Activated T-cell treated with anti-CD3 and anti-CD28 coated beads, Interleukin-2, amount 50 U/mL, for 24 hours (primary cell): ENCODE results near the gene TTC27.

Experiments used
- DNase-seq: peaks from one replicate; pipeline ENCODE4 v3.0.0-alpha.2; 2020
- H3K27ac Mint-ChIP-seq: 2 replicates; pipeline ENCODE4 v1.8.0; 2020; ENCODE audit warnings: mild to moderate bottlenecking, mixed read lengths
- H3K27me3 Mint-ChIP-seq: 2 replicates; pipeline ENCODE4 v1.8.0; 2020; ENCODE audit warnings: mixed read lengths
- H3K36me3 Mint-ChIP-seq: 2 replicates; pipeline ENCODE4 v1.8.0; 2020; ENCODE audit warnings: low read depth, mixed read lengths
- H3K4me1 Mint-ChIP-seq: 2 replicates; pipeline ENCODE4 v1.8.0; 2020; ENCODE audit warnings: low read depth, mixed read lengths
- H3K4me3 Mint-ChIP-seq: 2 replicates; pipeline ENCODE4 v1.8.0; 2020; ENCODE audit warnings: mild to moderate bottlenecking, moderate library complexity, mixed read lengths
- H3K9me3 Mint-ChIP-seq: 2 replicates; pipeline ENCODE4 v1.8.0; 2020; ENCODE audit warnings: mixed read lengths

The TTC27 gene

GRCh38 chr2:32772638-32773447, 145.0 kb downstream of the TTC27 start:
- Mint-ChIP-seq H3K36me3 (peaks cover 43% of the 10 kb centered on the region), H3K27me3 (no peaks in the 10 kb centered on the region), H3K9me3 (no peaks in the 10 kb centered on the region), H3K4me1 (peaks cover 13% of the 10 kb centered on the region), H3K4me3 (no peak overlapping the region), H3K27ac (no peak overlapping the region)
- no peak for DNase-seq

GRCh38 chr2:32773448-32773808, 145.6 kb downstream of the TTC27 start:
- H3K27ac Mint-ChIP-seq = no peak overlapping the region
- peaks cover 13% of the 10 kb centered on the region for H3K4me1 Mint-ChIP-seq
- peaks cover 49% of the 10 kb centered on the region for H3K36me3 Mint-ChIP-seq
- no peak for DNase-seq
- no peaks in the 10 kb centered on the region for H3K27me3 Mint-ChIP-seq
- H3K4me3 Mint-ChIP-seq = no peak overlapping the region
- peaks cover 1% of the 10 kb centered on the region for H3K9me3 Mint-ChIP-seq

- H3K27ac Mint-ChIP-seq = no peak overlapping the region
- H3K27me3 Mint-ChIP-seq = no peaks in the 10 kb centered on the region
- H3K4me3 Mint-ChIP-seq = no peak overlapping the region
- peaks cover 7% of the 10 kb centered on the region for H3K9me3 Mint-ChIP-seq
- DNase-seq = no peak
- H3K4me1 Mint-ChIP-seq = peaks cover 13% of the 10 kb centered on the region
- H3K36me3 Mint-ChIP-seq = peaks cover 73% of the 10 kb centered on the region
Measured at GRCh38 chr2:32775954-32776353, 148.1 kb downstream of the TTC27 start.

- Mint-ChIP-seq H3K36me3 (peaks cover 84% of the 10 kb centered on the region), H3K27me3 (no peaks in the 10 kb centered on the region), H3K9me3 (peaks cover 9% of the 10 kb centered on the region), H3K4me3 (no peak overlapping the region), H3K27ac (no peak overlapping the region), H3K4me1 (peaks cover 9% of the 10 kb centered on the region)
- DNase-seq = no peak
Measured at GRCh38 chr2:32777714-32778113, 149.9 kb downstream of the TTC27 start.

GRCh38 chr2:32780961-32781360, 153.1 kb downstream of the TTC27 start:
- peaks cover under 1% of the 10 kb centered on the region for H3K4me1 Mint-ChIP-seq
- peaks cover 9% of the 10 kb centered on the region for H3K9me3 Mint-ChIP-seq
- no peak for DNase-seq
- no peak overlapping the region for H3K4me3 Mint-ChIP-seq
- no peak overlapping the region for H3K27ac Mint-ChIP-seq
- H3K27me3 Mint-ChIP-seq = no peaks in the 10 kb centered on the region
- peaks cover 96% of the 10 kb centered on the region for H3K36me3 Mint-ChIP-seq

GRCh38 chr2:32783469-32783868, 155.6 kb downstream of the TTC27 start:
- H3K4me1 Mint-ChIP-seq = no peaks in the 10 kb centered on the region
- peaks cover 93% of the 10 kb centered on the region for H3K36me3 Mint-ChIP-seq
- no peak for DNase-seq
- H3K27me3 Mint-ChIP-seq = no peaks in the 10 kb centered on the region
- H3K27ac Mint-ChIP-seq = no peak overlapping the region
- no peak overlapping the region for H3K4me3 Mint-ChIP-seq
- peaks cover 7% of the 10 kb centered on the region for H3K9me3 Mint-ChIP-seq

- Mint-ChIP-seq H3K9me3 (peaks cover 7% of the 10 kb centered on the region), H3K4me1 (no peaks in the 10 kb centered on the region), H3K36me3 (peaks cover 93% of the 10 kb centered on the region)
Measured at GRCh38 chr2:32783933-32784332, 156.1 kb downstream of the TTC27 start.

GRCh38 chr2:32787207-32787606, 159.4 kb downstream of the TTC27 start:
- no peak for DNase-seq
- Mint-ChIP-seq H3K9me3 (no peaks in the 10 kb centered on the region), H3K27ac (no peak overlapping the region), H3K4me3 (no peak overlapping the region), H3K36me3 (peaks cover 86% of the 10 kb centered on the region), H3K4me1 (no peaks in the 10 kb centered on the region), H3K27me3 (no peaks in the 10 kb centered on the region)

More at GRCh38 chr2:32783933-32784332, 156.1 kb downstream of the TTC27 start:
- Mint-ChIP-seq H3K4me3 (no peak overlapping the region), H3K27me3 (no peaks in the 10 kb centered on the region), H3K27ac (no peak overlapping the region)
- DNase-seq = no peak

- no peaks in the 10 kb centered on the region for H3K4me1 Mint-ChIP-seq
- H3K27me3 Mint-ChIP-seq = no peaks in the 10 kb centered on the region
- peaks cover 89% of the 10 kb centered on the region for H3K36me3 Mint-ChIP-seq
- no peak overlapping the region for H3K4me3 Mint-ChIP-seq
- DNase-seq = no peak
- no peak overlapping the region for H3K27ac Mint-ChIP-seq
- no peaks in the 10 kb centered on the region for H3K9me3 Mint-ChIP-seq
Measured at GRCh38 chr2:32788114-32788513, 160.3 kb downstream of the TTC27 start.

- Mint-ChIP-seq H3K4me1 (no peaks in the 10 kb centered on the region), H3K9me3 (no peaks in the 10 kb centered on the region), H3K36me3 (peaks cover 72% of the 10 kb centered on the region), H3K27me3 (no peaks in the 10 kb centered on the region), H3K4me3 (no peak overlapping the region), H3K27ac (no peak overlapping the region)
- no peak for DNase-seq
Measured at GRCh38 chr2:32792416-32792815, 164.6 kb downstream of the TTC27 start.

- peaks cover 46% of the 10 kb centered on the region for H3K36me3 Mint-ChIP-seq
- no peaks in the 10 kb centered on the region for H3K4me1 Mint-ChIP-seq
- H3K4me3 Mint-ChIP-seq = no peak overlapping the region
- no peaks in the 10 kb centered on the region for H3K27me3 Mint-ChIP-seq
- no peaks in the 10 kb centered on the region for H3K9me3 Mint-ChIP-seq
- no peak for DNase-seq
- no peak overlapping the region for H3K27ac Mint-ChIP-seq
Measured at GRCh38 chr2:32798829-32799228, 171.0 kb downstream of the TTC27 start.

- no peak for DNase-seq
- H3K4me3 Mint-ChIP-seq = no peak overlapping the region
- H3K27ac Mint-ChIP-seq = no peak overlapping the region
- H3K4me1 Mint-ChIP-seq = no peaks in the 10 kb centered on the region
- no peaks in the 10 kb centered on the region for H3K27me3 Mint-ChIP-seq
- H3K36me3 Mint-ChIP-seq = peaks cover 28% of the 10 kb centered on the region
- no peaks in the 10 kb centered on the region for H3K9me3 Mint-ChIP-seq
Measured at GRCh38 chr2:32801741-32802140, 173.9 kb downstream of the TTC27 start.

GRCh38 chr2:32802877-32803276, 175.0 kb downstream of the TTC27 start:
- peaks cover 28% of the 10 kb centered on the region for H3K36me3 Mint-ChIP-seq
- DNase-seq = no peak

GRCh38 chr2:32804205-32804604, 176.4 kb downstream of the TTC27 start:
- Mint-ChIP-seq H3K27ac (no peak overlapping the region), H3K4me3 (no peak overlapping the region), H3K27me3 (no peaks in the 10 kb centered on the region), H3K4me1 (no peaks in the 10 kb centered on the region), H3K36me3 (peaks cover 40% of the 10 kb centered on the region), H3K9me3 (no peaks in the 10 kb centered on the region)
- DNase-seq = no peak

More at GRCh38 chr2:32802877-32803276, 175.0 kb downstream of the TTC27 start:
- Mint-ChIP-seq H3K9me3 (no peaks in the 10 kb centered on the region), H3K4me3 (no peak overlapping the region), H3K27ac (no peak overlapping the region), H3K4me1 (no peaks in the 10 kb centered on the region), H3K27me3 (no peaks in the 10 kb centered on the region)

GRCh38 chr2:32805104-32806095, 177.6 kb downstream of the TTC27 start:
- no peak overlapping the region for H3K27ac Mint-ChIP-seq

More at GRCh38 chr2:32805104-32806095, 177.6 kb downstream of the TTC27 start:
- Mint-ChIP-seq H3K9me3 (no peaks in the 10 kb centered on the region), H3K36me3 (peaks cover 47% of the 10 kb centered on the region), H3K4me3 (no peak overlapping the region), H3K4me1 (no peaks in the 10 kb centered on the region), H3K27me3 (no peaks in the 10 kb centered on the region)
- no peak for DNase-seq
